A549 (cell line): ENCODE data around the gene TBC1D22A. TPM values are rescaled to one million over a fixed set of nuclear protein-coding genes. Genes with fewer than 3 reads are reported as not detected.

Source experiments
- ATAC-seq, 2 experiments: fragments of 200-7000 bp in 1 of 2; fragments of >200 bp in 1 of 2; cut with Nextera tagmentation in 1 of 2; cut with Tn5 transposase in 1 of 2; 3 replicates each; pipeline versions ENCODE4 v1.8.0 to v1.9.1; 2018 to 2020; ENCODE audit warnings: mild to moderate bottlenecking in 1 of 2, moderate library complexity in 1 of 2
- CTCF ChIA-PET: fragments of 300-600 bp; sonication (Branson Sonifier 250); formaldehyde crosslinking; extraction: SDS; loops from one replicate; lab custom pipeline; 2021; ENCODE audit warnings: antibody characterized with exemption, inconsistent platforms; lab: Yijun Ruan, JAX
- POLR2A ChIA-PET: fragments of 350-600 bp; formaldehyde crosslinking; extraction: SDS; loops from one replicate; lab custom pipeline; 2021; ENCODE audit warnings: antibody characterized with exemption, inconsistent platforms; lab: Yijun Ruan, JAX
- DNase-seq, 2 experiments: peaks; one replicate each; pipeline versions ENCODE4 v3.0.0 to v3.0.0-alpha.2; 2011 to 2016; ENCODE audit warnings: low read depth in 1 of 2, low spot score in 1 of 2
- FAIRE-seq: peaks from 2 replicates; lab custom pipeline; 2011; peaks lifted over from hg19 to GRCh38; lab: Jason Lieb, UNC
- H3K27ac ChIP-seq, 2 experiments: fragments of >200 bp; sonication (Bioruptor Twin); formaldehyde crosslinking; 3 replicates each; pipeline ENCODE4 v1.5.1; 2016 to 2017
- H3K4me1 ChIP-seq: fragments of >200 bp; sonication (Bioruptor Twin); formaldehyde crosslinking; 3 replicates; pipeline ENCODE4 v1.6.1; 2016
- H3K4me2 ChIP-seq: fragments of >200 bp; sonication (Bioruptor Twin); formaldehyde crosslinking; 3 replicates; pipeline ENCODE4 v1.6.1; 2016
- H3K4me3 ChIP-seq: fragments of >200 bp; sonication (Bioruptor Twin); formaldehyde crosslinking; 3 replicates; pipeline ENCODE4 v1.5.1; 2016
- H3K9me3 ChIP-seq: fragments of >200 bp; sonication (Bioruptor Twin); formaldehyde crosslinking; 3 replicates; pipeline ENCODE4 v1.6.1; 2016
- BCL3 ChIP-seq: fragments of >200 bp; sonication (Bioruptor Twin); formaldehyde crosslinking; IDR thresholded peaks from 3 replicates; pipeline ENCODE4 v1.6.1; 2016
- BHLHE40 ChIP-seq: IDR thresholded peaks from 2 replicates; pipeline ENCODE4 v1.6.1; 2012; ENCODE audit warnings: low read depth, low read length, inconsistent platforms
- CBX2 ChIP-seq: fragments of 200-600 bp; sonication (generic); IDR thresholded peaks from 2 replicates; pipeline ENCODE4 v1.6.1; 2016; ENCODE audit warnings: low read depth, mild to moderate bottlenecking, borderline replicate concordance
- CEBPB ChIP-seq, 2 experiments: fragments of >200 bp in 1 of 2; sonication (Bioruptor Twin) in 1 of 2; formaldehyde crosslinking in 1 of 2; IDR thresholded peaks; 2 replicates each; pipeline ENCODE4 v1.6.1; 2012 to 2016
- CHD4 ChIP-seq: fragments of 200-600 bp; sonication (generic); IDR thresholded peaks from 2 replicates; pipeline ENCODE4 v1.6.1; 2016; ENCODE audit warnings: antibody characterized with exemption, mild to moderate bottlenecking, borderline replicate concordance
- EHMT2 ChIP-seq: fragments of 200-600 bp; sonication (generic); IDR thresholded peaks from 2 replicates; pipeline ENCODE4 v1.6.1; 2016; ENCODE audit warnings: antibody characterized with exemption, low read depth, mild to moderate bottlenecking, moderate library complexity
- ELK1 ChIP-seq: fragments of 150-350 bp; IDR thresholded peaks from 2 replicates; pipeline ENCODE4 v1.6.1; 2014; ENCODE audit warnings: low read depth, mild to moderate bottlenecking, low read length
- ESRRA ChIP-seq: fragments of 150-350 bp; IDR thresholded peaks from 2 replicates; pipeline ENCODE4 v1.6.1; 2014; ENCODE audit warnings: mild to moderate bottlenecking, low read length, borderline replicate concordance
- GATA3 ChIP-seq: IDR thresholded peaks from 2 replicates; pipeline ENCODE4 v1.6.1; 2012; ENCODE audit warnings: borderline replicate concordance
- JUN ChIP-seq, 2 experiments: fragments of >200 bp; sonication (Bioruptor Twin); formaldehyde crosslinking; IDR thresholded peaks; 2 replicates in 1 of 2; 3 replicates in 1 of 2; pipeline ENCODE4 v1.6.1; 2016 to 2017
- JUNB ChIP-seq: fragments of >200 bp; sonication (Bioruptor Twin); formaldehyde crosslinking; IDR thresholded peaks from 2 replicates; pipeline ENCODE4 v1.6.1; 2016
- KDM1A ChIP-seq: fragments of 200-600 bp; sonication (generic); IDR thresholded peaks from 2 replicates; pipeline ENCODE4 v1.6.1; 2016; ENCODE audit warnings: low read depth, mild to moderate bottlenecking
- MAFK ChIP-seq: fragments of 450-650 bp; IDR thresholded peaks from 2 replicates; pipeline ENCODE4 v1.6.1; 2014; ENCODE audit not compliant: partially characterized antibody
- MAZ ChIP-seq: fragments of 150-350 bp; IDR thresholded peaks from 2 replicates; pipeline ENCODE4 v1.6.1; 2014; ENCODE audit warnings: antibody characterized with exemption, low read depth, low read length, borderline replicate concordance
- MYC ChIP-seq: IDR thresholded peaks from 2 replicates; pipeline ENCODE4 v1.6.1; 2012; ENCODE audit warnings: mild to moderate bottlenecking, inconsistent platforms, low read length, improper control_type of control experiment, borderline replicate concordance
- NFE2L2 ChIP-seq: fragments of 150-350 bp; conservative IDR thresholded peaks from 2 replicates; pipeline ENCODE4 v1.6.1; 2014; ENCODE audit warnings: low read length
- NPAS2 ChIP-seq: fragments of 250-450 bp; sonication (Bioruptor Pico); IDR thresholded peaks from 2 replicates; pipeline ENCODE4 v1.8.0; 2022; ENCODE audit warnings: mild to moderate bottlenecking, moderate library complexity, borderline replicate concordance
- NR3C1 ChIP-seq: fragments of >200 bp; sonication (Bioruptor Twin); formaldehyde crosslinking; IDR thresholded peaks from 3 replicates; pipeline ENCODE4 v1.6.1; 2017
- PBX3 ChIP-seq: IDR thresholded peaks from 2 replicates; pipeline ENCODE4 v1.6.1; 2012
- PHF8 ChIP-seq: fragments of 200-600 bp; sonication (generic); IDR thresholded peaks from 2 replicates; pipeline ENCODE4 v1.6.1; 2016; ENCODE audit warnings: low read depth, mild to moderate bottlenecking, antibody characterized with exemption, moderate library complexity, borderline replicate concordance
- POLR2AphosphoS2 ChIP-seq: conservative IDR thresholded peaks from 2 replicates; pipeline ENCODE4 v1.6.1; 2012; ENCODE audit warnings: low read length, improper control_type of control experiment, inconsistent platforms
- RARB ChIP-seq: fragments of 250-450 bp; sonication (Bioruptor Pico); IDR thresholded peaks from 2 replicates; pipeline ENCODE4 v1.8.0; 2021; ENCODE audit warnings: mild to moderate bottlenecking, moderate library complexity
- RCOR1 ChIP-seq: fragments of 150-350 bp; IDR thresholded peaks from 2 replicates; pipeline ENCODE4 v1.6.1; 2014; ENCODE audit warnings: antibody characterized with exemption, low read length, low read depth
- RFX5 ChIP-seq: fragments of 450-650 bp; IDR thresholded peaks from 2 replicates; pipeline ENCODE4 v1.7.1; 2014; ENCODE audit warnings: antibody characterized with exemption, mild to moderate bottlenecking, moderate library complexity
- SREBF2 ChIP-seq: fragments of 450-650 bp; IDR thresholded peaks from 2 replicates; pipeline ENCODE4 v1.6.1; 2014; ENCODE audit warnings: mild to moderate bottlenecking, moderate library complexity
- TFCP2L1 ChIP-seq: fragments of 250-450 bp; sonication (Bioruptor Pico); IDR thresholded peaks from 2 replicates; pipeline ENCODE4 v1.5.0; 2021; ENCODE audit warnings: mild to moderate bottlenecking
- TP53 ChIP-seq: fragments of 250-450 bp; sonication (Bioruptor Pico); IDR thresholded peaks from 2 replicates; pipeline ENCODE4 v1.5.0; 2021; ENCODE audit warnings: mild to moderate bottlenecking, moderate library complexity
- USF2 ChIP-seq: fragments of 450-650 bp; IDR thresholded peaks from 2 replicates; pipeline ENCODE4 v1.6.1; 2014; ENCODE audit warnings: antibody characterized with exemption
- ZNF302 ChIP-seq: fragments of 250-450 bp; sonication (Bioruptor Pico); IDR thresholded peaks from 2 replicates; pipeline ENCODE4 v1.9.0; 2021; ENCODE audit warnings: inconsistent platforms, mild to moderate bottlenecking, moderate library complexity
- WGBS: methylation state at CpG from one replicate; pipeline ENCODE4 v1.1.6; 2017; ENCODE audit errors: missing lambda C conversion rate; 5-methylcytosine and 5-hydroxymethylcytosine counted together
- polyA plus RNA-seq, 4 experiments: library from polyadenylated mRNA; depleted of rRNA in 3 of 4; stranded (reverse); fragments of >200 nt; fragmentation: RNase III in 1 of 4; extraction: RNeasy Plus Mini Kit Qiagen cat#74134 plus additional on column Dnase treatment in 1 of 4; gene quantifications; 2 replicates in 3 of 4; 3 replicates in 1 of 4; pipeline ENCODE4 v1.2.3, GENCODE V29; 2011 to 2017

Gene TBC1D22A
- polyA plus RNA-seq, 2 of the 4 experiments (the other 2 are of a cell fraction) = 8.9 to 10.8 TPM

GRCh38 chr22:47148510-47148909 lies 386.1 kb downstream of the TBC1D22A start:
- Histone ChIP-seq H3K9me3 (no peaks in the 10 kb centered on the region), H3K27ac (no peak overlapping the region), H3K4me2 (no peak overlapping the region), H3K4me1 (no peaks in the 10 kb centered on the region), H3K4me3 (no peak overlapping the region)
- no peak for FAIRE-seq
- WGBS = 79% methylated on average over 2 of the region's 3 CpGs
- no peak for ATAC-seq
- no peak for DNase-seq
- TF ChIP-seq POLR2AphosphoS2 (no peak), KDM1A (no peak), JUN (IDR thresholded peaks at IDR 0.05) (no peak), CBX2 (no peak), MYC (no peak), RARB (CRISPR knock-in tag) (no peak), ZNF302 (CRISPR knock-in tag) (no peak), RFX5 (no peak), ELK1 (no peak), TP53 (CRISPR knock-in tag) (no peak), PBX3 (no peak), MAZ (no peak), EHMT2 (no peak), TFCP2L1 (CRISPR knock-in tag) (no peak), BHLHE40 (no peak), CHD4 (no peak), CEBPB (IDR thresholded peaks at IDR 0.05) (no peak), JUNB (no peak), SREBF2 (no peak)
- CTCF ChIA-PET = no interaction called here
- POLR2A ChIA-PET = no interaction called here

GRCh38 chr22:47148956-47149728 lies 386.7 kb downstream of the TBC1D22A start:
- DNase-seq = no peak
- no peak overlapping the region for H3K4me2 ChIP-seq
- CTCF ChIA-PET = no interaction called here
- ATAC-seq = no peak
- no peak overlapping the region for H3K4me3 ChIP-seq
- H3K9me3 ChIP-seq = no peaks in the 10 kb centered on the region
- WGBS = 81% methylated on average over 22 of the region's 31 CpGs
- POLR2A ChIA-PET = no interaction called here
- no peaks in the 10 kb centered on the region for H3K4me1 ChIP-seq
- no peak overlapping the region for H3K27ac ChIP-seq
- TF ChIP-seq NFE2L2 (no peak), TFCP2L1 (CRISPR knock-in tag) (no peak), EHMT2 (no peak), CEBPB (IDR thresholded peaks at IDR 0.05) (no peak), MAFK (no peak), USF2 (no peak), PHF8 (no peak), ZNF302 (CRISPR knock-in tag) (no peak), RARB (CRISPR knock-in tag) (no peak), BCL3 (no peak), TP53 (CRISPR knock-in tag) (no peak), POLR2AphosphoS2 (no peak), MYC (no peak), GATA3 (no peak), KDM1A (no peak), NR3C1 (no peak), ESRRA (no peak), NPAS2 (CRISPR knock-in tag) (no peak), CHD4 (no peak), RCOR1 (no peak)
- no peak for FAIRE-seq
